ENCODE measurements around the gene AK1.

The AK1 gene

DNA sequence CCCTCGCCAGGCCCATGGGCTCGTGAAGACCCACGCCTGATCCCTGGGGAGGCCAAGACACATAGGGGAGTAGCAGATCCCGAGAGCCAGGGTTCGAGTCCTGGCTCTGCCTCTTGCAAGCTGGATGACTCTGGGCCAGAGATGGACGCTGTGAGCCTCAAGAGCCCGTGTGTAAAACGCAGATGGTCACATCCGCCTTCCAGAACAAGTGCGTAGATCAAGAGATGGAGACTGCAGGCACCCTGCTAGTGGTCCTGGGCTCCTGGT, 31.1 kb upstream of the AK1 start:
- no peak for DNase-seq

DNA sequence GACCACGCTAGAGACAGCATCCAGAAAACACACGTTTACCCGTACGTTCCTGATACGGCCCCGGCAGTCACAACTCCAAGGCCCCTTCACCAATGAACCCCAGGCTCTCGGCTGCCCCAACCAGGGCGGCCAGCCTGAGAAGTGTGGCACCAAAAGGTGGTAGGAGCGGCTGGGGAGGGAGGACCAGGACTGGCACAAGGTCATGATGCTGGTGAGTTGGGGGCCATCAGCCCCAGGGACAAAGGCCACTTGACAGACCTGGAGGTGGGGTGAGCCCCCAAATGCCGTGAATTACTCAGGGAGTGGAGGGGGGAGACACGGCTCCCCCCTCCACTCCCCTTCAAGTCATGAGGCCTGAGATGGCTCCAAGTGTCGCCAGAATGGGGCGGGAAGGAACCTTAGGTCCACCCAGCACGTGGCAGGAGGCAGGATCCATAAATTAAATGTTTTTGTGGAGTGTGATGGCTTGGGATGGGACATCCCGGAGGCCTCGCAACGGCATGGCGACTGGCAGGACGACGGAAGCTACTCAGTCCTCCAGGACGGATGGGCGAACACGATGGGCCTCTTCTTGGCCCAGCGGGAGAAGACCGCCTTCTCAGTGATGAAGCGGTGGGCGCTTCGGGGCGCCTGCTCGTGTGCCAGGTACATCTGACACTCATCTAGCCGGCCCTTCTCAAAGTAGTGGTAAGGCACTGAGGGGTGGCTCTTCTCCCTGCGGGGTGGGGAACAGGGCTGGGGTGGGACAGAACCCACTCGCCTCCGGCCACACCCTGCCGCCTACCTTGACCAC, 30.6 kb upstream of the AK1 start:
- DNase-seq = no peak

- DNase-seq = no peak
These were observed 28.3 kb upstream of the AK1 start for GRCh38 chr9:127905788-127906191.

DNA sequence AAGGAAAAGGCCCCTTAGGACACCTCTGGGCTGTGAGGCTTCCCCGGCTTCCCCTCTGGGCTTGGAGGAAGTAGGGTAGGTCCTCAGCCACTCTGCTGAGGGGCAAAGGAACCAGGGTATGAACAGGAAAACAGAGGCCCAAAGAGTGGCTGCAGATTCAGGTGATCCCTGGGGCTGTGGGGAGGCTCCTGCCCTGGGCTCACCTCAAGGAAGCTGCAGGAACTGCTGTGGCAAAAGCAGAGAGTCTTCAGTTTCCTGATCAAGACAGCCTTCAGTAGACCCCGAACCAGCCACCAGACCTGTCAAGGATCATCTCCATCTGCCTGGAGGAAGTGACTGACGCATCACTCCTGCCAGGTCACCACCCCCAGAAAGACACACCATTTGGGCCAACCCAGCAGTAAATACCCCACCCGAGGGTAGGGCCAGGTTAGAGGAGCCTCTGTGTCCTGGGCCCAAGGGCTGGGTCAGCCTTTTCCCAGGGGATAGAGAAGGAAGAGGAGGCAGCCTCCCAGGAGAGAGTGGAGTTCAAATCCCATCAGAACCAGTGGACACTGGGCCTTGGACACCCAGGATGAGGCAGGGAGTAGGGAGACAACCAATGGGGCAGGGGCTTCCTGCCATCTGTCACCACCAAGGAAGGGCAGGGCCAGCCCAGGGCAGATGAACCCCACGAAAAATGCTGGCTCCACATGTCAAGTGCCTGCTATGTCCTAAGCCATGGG, 27.7 kb upstream of the AK1 start:
- no peak for DNase-seq

- DNase-seq = no peak
These were observed 27.1 kb upstream of the AK1 start for GRCh38 chr9:127904561-127905003.

DNA sequence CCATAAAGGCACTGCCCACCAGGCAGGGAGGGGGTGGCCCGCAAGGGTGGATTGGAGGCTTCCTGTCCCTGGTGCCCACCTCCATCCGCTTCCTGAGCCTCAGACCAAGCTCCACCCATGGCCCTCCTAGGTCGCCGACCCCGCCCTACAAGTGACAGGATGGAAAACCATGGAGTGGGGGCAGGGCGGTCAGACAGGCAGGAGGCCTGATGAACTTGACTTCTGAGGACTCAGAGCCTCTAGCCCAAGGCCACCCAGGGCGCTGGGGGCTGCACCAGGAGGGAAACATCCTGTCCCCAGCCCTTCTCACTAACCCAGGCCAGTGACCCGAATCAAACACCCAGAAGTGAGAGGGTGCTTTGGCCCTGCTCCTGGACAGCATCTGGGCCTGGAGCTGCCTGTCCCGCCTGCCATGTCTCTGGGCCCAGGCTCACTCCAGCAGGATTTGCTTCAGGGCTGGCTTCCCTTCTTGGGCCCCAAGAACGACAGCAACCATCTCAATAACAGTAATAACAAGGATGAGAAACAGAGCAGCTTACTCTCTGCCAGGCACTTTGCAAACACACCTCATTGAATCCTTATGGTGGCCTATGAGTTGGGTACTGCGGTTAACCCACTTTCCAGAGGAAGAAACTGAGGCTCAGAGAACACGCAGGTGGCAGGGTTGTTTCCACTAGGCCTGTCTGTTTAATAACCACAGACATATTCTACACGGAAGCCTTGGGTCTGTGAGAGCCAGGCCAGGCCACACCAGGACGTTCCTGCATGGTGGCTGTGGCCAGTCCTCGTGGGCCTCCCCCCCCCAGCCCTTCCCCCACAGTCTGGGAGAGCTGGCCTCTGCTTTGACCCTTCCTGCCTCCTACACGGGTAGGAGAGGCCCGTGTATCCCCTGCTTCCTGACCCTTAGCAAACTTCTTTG, 26.3 kb upstream of the AK1 start:
- DNase-seq = no peak

DNA sequence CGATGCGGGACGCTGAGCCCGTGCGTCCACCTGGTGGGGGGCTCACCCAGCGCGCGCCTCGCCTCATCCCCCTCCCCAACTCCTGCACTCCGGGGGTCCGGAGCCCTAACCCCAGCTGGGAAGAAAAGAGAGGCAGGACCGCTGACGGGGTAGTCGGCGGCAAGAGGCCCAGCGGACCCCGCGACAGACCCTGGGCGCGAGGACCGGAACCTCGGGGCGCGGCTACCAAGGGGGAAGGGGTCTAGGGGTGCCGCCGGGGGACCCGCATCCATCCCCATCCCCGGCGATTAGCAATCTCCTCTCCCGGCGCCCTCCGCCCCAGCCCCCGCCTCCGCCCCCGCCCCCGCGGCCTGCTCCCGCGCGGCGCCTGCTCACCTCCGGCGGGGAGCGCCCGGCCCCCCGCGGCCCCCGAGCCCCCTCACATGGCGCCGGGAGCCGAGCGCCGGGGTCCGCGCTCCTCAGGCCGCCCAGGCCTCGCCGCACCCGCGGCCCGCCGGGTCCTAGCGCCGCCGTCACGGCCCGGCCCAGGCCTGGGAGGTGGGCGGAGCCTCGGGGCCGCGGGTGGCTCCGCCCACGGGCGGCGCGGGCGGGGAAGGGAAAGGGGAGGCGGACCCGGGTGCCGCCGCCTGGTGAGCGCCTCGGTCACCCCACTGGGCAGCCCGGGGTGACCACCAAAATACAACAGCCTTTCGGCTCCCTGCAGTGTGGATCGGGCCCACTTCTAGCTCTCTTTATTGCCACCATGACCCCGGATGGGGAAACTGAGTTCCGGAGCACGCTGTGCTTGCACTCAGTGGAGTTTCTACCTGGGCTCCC, 21.9 kb upstream of the AK1 start, which contains the start of gene ST6GALNAC6:
TSS of gene ST6GALNAC6 (minus strand) at position 476 of the 816 bp plus-strand sequence. CDS start 1,622 bp downstream, outside the sequence.
- DNase-seq = peak; percentile 42 to 59

- no peak for DNase-seq
These were observed 21.1 kb upstream of the AK1 start for GRCh38 chr9:127898433-127899127.

- no peak for DNase-seq
These were observed 19.8 kb upstream of the AK1 start for GRCh38 chr9:127897193-127897692.

DNA sequence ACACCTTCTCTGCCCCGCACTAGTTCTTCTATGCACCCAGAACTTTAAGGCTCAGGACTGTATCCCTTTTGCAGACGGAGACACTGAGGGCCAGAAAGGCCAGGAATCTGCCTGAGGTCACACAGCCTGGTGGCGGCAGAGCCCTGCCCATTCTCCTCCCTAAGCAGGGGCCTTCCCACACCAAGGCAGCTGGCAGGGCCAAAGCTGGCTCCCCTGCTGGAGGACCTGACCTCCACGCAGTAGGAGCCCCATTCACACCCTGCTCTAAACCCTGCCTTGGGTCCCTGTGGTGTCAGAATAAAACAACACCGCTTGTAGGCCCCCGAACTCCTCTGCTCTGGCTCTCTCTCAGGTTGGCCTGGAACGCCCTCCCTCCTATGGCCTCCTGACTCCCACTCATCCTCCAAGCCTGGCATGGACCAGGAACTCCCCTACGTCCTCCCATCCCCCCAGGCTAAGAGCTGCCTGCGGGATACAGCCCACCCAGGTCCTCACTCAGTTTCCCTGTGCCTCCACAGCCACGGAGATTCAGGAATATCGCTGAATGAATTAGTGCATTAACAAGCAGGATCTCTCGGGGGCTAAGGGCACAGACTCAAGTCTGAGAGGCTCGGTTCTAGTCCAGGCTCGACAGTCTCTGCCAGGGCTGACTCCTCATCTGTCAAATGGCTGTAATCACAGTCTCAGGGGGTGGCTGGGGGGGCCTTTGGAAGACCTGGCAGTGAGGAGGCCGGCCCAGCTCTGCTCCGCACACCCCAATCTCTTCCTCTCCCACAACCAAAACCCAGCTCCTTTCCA, 19.1 kb upstream of the AK1 start:
- no peak for DNase-seq

DNA sequence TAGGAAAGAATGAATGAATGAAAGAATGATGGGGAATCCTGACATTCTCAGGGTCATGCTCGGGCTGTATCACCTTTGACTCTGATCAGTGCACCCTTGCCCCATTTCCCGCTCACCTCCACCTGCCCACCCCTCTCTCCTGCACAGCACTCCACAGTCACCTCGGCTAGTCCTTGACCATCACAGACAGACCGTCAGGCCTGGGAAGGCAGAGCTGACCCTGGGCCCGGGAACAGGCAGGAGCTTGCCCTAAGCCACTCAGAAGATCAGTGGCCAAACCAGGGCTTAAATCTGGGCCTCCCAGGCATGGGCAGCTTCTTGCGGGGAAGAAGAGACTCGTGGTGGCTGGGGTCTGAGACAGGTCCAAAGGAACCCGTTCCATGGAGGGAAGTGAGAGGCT, 18.3 kb upstream of the AK1 start:
- DNase-seq = no peak

GRCh38 chr9:127893392-127893791, 15.9 kb upstream of the AK1 start:
- no peak for DNase-seq

- DNase-seq = no peak
These were observed 15.4 kb upstream of the AK1 start for GRCh38 chr9:127892831-127893230.

- DNase-seq = no peak
These were observed 12.6 kb upstream of the AK1 start for GRCh38 chr9:127890053-127890452.

DNA sequence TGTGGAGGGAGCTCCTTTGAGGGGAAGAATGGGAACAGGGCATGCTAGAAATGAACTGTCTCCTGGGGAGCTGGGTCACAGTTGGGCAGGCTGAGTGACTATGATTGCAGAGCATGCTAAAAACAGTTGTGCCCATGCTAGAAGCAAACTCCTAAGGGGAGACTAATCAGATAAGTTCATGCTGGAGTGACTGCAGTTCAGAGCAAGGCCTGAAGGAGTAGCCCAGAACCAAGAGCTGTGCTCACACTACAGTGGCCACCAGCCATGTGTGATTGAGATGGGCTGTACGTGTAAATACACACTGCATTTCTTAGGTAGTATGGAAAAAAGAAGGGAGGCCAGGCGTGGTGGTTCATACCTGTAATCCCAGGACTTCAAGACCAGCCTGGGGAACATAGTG, 10.3 kb upstream of the AK1 start:
- DNase-seq = no peak

GRCh38 chr9:127886401-127886972, 9.0 kb upstream of the AK1 start:
- DNase-seq = no peak

DNA sequence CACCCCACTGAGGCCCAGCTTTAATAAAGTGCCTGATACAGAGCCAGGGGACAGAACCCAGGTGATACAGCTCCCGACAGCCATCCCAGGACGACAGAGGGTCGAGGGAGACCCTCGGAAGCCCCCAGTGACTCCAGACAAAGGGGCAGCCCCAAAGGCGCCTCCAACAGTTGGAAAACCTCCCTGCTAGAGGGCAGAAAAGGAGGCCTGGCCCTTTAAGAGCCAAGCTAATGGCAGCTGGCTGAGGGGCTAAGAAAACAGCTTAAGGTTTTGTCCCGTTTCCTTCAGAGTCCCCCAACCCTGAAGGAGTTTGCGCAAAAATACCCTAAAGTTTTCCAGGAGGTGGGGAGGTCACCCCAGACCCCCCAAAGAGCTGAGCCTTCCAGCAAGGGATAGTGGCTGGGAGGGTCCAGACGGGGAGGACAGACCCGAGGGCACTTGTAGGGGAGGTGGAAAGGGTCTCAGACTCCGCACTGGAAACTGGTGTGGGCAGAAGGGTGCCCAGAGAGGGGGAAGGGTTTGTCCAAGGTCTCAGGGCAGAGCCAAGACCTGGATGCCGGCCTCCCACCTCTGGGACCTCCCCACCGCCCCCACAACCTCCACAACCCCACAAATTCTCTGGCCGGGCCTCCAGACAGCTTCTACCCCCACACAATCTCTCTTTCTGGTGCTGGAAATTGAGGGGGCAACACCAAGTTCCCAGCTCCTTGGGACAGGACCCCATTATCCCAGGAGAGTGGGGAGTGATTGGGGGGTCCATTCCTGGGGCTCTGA, 8.2 kb upstream of the AK1 start:
- no peak for DNase-seq

DNA sequence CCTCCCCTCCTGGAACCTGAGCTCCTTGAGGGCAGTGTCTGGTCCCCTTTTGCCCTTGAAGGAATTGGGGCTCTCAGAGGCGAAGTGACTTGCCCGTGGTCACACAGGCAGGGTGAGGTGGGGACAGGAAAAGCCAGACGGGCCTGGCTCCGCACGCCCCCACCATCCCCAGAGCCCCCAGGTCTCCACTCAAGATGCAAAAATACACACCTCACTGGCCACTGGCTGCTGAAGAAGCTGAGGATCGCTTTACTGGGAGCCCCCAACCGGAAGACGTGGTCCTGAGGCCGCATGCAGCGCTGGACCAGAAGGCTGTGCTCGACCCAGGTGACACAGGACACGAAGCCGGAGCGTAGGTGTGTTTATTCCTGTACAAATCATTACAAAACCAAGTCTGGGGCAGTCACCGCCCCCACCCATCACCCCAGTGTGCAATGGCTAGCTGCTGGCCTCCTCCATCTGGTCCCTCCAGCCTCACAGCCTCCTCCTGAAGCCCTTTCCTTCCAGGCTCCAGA, 7.6 kb upstream of the AK1 start:
- DNase-seq = no peak

GRCh38 chr9:127884427-127884911, 7.0 kb upstream of the AK1 start:
- DNase-seq = peak; percentile 48 to 65
